HL-60 (cell line): ENCODE data around the gene ASTN2.

Experiments used
- CTCF ChIP-seq: IDR thresholded peaks from one replicate; pipeline ENCODE4 v1.5.1; 2011; ENCODE audit warnings: low read length, control low read depth, inconsistent platforms; ENCODE audit not compliant: insufficient read depth
- POLR2AphosphoS5 ChIP-seq: IDR thresholded peaks from 2 replicates; pipeline ENCODE4 v1.6.1; 2012; ENCODE audit warnings: low read depth

DNA sequence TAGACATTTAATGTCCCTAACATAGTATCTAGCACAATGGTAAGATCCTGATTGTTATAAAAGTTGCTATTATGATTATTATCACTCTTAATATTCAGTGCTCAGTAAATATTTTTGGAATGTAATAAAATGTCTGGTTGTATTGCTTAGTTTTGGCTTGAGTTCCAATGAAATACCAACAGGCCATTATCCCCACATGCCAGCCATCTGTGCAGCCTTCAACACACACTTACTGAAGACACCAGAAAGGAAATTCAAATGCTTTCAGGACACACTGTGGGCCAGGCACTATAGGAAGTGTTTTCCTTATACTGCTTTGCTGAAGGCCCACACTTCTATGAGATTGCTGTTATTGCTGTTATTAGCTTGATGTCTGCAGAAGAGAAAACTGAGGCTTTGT lies 570.2 kb downstream of the ASTN2 start:
- no peak for TF ChIP-seq CTCF
- no peak for TF ChIP-seq POLR2AphosphoS5
